Parathyroid adenoma (tissue), 2 donors: Measurements from ENCODE around the gene DOCK3.

ENCODE experiments used
- H2AFZ ChIP-seq: fragments of 300-600 bp; sonication (generic); one replicate; pipeline ENCODE4 v1.7.0; 2017; ENCODE audit warnings: antibody characterized with exemption, mild to moderate bottlenecking
- H3K27ac ChIP-seq: fragments of 300-600 bp; sonication (generic); one replicate; pipeline ENCODE4 v1.7.0; 2017
- H3K27me3 ChIP-seq: fragments of 300-600 bp; sonication (generic); one replicate; pipeline ENCODE4 v1.7.0; 2017; ENCODE audit warnings: low read length; ENCODE audit not compliant: control insufficient read depth, insufficient read depth
- H3K36me3 ChIP-seq: fragments of 300-600 bp; sonication (generic); one replicate; pipeline ENCODE4 v1.7.0; 2017; ENCODE audit warnings: low read length; ENCODE audit not compliant: control insufficient read depth, insufficient read depth
- H3K4me1 ChIP-seq: fragments of 300-600 bp; sonication (generic); one replicate; pipeline ENCODE4 v1.7.0; 2017; ENCODE audit warnings: control low read depth
- H3K4me2 ChIP-seq: fragments of 300-600 bp; sonication (generic); one replicate; pipeline ENCODE4 v1.7.0; 2017; ENCODE audit warnings: low read length
- H3K4me3 ChIP-seq: fragments of 300-600 bp; sonication (generic); one replicate; pipeline ENCODE4 v1.7.0; 2017; ENCODE audit warnings: low read depth, low read length
- H3K79me2 ChIP-seq: fragments of 300-600 bp; sonication (generic); one replicate; pipeline ENCODE4 v1.7.0; 2017; ENCODE audit warnings: control low read depth
- H3K9ac ChIP-seq: fragments of 300-600 bp; sonication (generic); one replicate; pipeline ENCODE4 v1.7.0; 2017; ENCODE audit warnings: mild to moderate bottlenecking
- H3K9me3 ChIP-seq: fragments of 300-600 bp; sonication (generic); one replicate; pipeline ENCODE4 v1.7.0; 2017; ENCODE audit warnings: low read length; ENCODE audit not compliant: control insufficient read depth
- TF ChIP-seq, protein P1 (sequence below): fragments of 300-600 bp; sonication (generic); IDR thresholded peaks from one replicate; pipeline ENCODE4 v1.7.0; 2017; ENCODE audit warnings: antibody characterized with exemption, mild to moderate bottlenecking
- donor health status: primary hyperparathyroidism.

DOCK3 gene

DNA sequence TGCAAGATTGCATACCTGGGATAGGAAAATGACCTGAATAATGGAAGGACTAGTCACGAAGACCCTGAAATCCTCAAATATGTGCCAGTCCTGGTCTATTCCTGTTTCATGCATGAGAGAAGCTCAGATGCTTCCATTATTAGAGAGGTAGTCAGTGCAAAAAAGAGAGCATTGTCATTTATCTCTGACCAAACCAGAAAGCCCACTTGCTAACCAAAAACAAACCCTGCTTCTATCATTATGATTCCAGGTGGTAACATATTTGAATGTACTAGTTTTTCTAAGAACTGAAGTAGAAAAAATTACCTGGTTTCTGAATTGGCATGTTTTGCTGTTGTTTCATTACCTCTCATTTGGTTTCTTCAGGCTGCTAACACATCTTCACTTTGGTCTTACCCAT, 549.6 kb downstream of the DOCK3 start:
- Histone ChIP-seq H3K4me2 (no peak overlapping the region), H3K36me3 (no peaks in the 10 kb centered on the region), H2AFZ (no peak overlapping the region), H3K79me2 (no peaks in the 10 kb centered on the region), H3K4me1 (no peaks in the 10 kb centered on the region), H3K27me3 (no peaks in the 10 kb centered on the region), H3K27ac (no peak overlapping the region), H3K9ac (no peak overlapping the region), H3K9me3 (no peaks in the 10 kb centered on the region), H3K4me3 (no peak overlapping the region)
- TF ChIP-seq, protein P1, sequence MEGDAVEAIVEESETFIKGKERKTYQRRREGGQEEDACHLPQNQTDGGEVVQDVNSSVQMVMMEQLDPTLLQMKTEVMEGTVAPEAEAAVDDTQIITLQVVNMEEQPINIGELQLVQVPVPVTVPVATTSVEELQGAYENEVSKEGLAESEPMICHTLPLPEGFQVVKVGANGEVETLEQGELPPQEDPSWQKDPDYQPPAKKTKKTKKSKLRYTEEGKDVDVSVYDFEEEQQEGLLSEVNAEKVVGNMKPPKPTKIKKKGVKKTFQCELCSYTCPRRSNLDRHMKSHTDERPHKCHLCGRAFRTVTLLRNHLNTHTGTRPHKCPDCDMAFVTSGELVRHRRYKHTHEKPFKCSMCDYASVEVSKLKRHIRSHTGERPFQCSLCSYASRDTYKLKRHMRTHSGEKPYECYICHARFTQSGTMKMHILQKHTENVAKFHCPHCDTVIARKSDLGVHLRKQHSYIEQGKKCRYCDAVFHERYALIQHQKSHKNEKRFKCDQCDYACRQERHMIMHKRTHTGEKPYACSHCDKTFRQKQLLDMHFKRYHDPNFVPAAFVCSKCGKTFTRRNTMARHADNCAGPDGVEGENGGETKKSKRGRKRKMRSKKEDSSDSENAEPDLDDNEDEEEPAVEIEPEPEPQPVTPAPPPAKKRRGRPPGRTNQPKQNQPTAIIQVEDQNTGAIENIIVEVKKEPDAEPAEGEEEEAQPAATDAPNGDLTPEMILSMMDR = no peak

DNA sequence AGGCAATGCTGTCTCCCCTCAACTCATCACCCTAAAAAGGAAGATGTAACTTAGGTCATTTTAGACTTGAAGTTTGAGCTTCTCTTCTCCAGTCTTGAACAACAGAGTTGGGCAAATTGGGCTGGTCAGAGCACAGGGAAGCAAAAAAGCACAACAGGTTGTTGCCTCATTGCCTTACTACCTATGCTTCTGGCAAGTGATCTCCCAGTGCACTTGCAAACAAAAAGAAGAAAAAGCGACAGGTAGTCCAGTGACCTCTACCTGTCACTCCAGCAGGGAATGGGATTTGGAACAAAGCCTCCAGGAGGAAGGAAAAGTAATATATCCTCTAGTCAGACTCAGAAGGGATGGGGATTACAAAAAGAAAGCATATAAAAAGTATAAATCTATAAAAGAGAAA, 550.1 kb downstream of the DOCK3 start:
- Histone ChIP-seq H3K79me2 (no peaks in the 10 kb centered on the region), H3K9me3 (no peaks in the 10 kb centered on the region)
- TF ChIP-seq, protein P1 = no peak

DNA sequence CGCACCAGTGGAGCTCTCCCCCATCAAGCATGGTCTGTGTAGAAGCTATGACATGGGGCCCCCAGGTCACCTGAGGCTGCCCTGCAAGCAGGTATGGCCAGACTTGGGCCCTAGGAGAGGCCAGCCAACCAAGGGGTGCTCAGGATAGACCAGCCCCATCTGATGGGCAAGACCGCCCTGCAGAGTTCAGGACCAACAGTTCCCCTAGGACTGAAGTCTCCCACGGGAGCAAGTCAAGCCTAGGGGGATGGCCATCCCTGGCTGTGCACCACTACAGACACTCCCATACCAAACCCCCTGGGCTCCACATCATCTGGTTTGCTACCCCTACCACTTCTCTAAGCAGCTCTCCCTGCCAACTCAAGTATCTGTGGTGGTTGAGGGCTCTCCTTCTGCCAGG, 568.2 kb downstream of the DOCK3 start:
- TF ChIP-seq, protein P1 = no peak
- no peak overlapping the region for H3K9ac ChIP-seq

More for the DNA sequence above, 550.1 kb downstream of the DOCK3 start:
- Histone ChIP-seq H3K4me3 (no peak overlapping the region), H3K9ac (no peak overlapping the region), H3K36me3 (no peaks in the 10 kb centered on the region), H3K27me3 (no peaks in the 10 kb centered on the region), H3K4me2 (no peak overlapping the region), H3K4me1 (no peaks in the 10 kb centered on the region), H3K27ac (no peak overlapping the region), H2AFZ (no peak overlapping the region)

DNA sequence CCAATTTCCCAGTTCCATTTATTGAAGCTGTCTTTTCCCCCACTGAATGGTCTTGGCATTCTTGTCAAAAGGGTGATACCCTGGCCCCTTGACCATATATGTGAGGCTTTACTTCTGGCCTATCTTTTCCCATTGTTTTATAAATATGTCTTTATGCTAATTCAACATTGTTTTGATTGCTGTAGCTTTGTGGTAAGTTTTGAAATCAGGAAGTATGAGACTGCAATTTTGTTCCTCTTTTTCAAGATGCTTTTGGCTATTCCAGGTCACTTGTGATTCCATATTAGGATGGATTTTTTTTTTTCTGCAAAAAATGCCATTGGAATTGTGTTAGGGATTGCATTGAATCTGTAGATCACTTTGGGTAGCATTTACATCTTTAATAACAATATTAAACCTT, 569.2 kb downstream of the DOCK3 start:
- H2AFZ ChIP-seq = no peak overlapping the region
- no peaks in the 10 kb centered on the region for H3K79me2 ChIP-seq

More for the DNA sequence above, 568.2 kb downstream of the DOCK3 start:
- no peaks in the 10 kb centered on the region for H3K36me3 ChIP-seq
- H3K27me3 ChIP-seq = no peaks in the 10 kb centered on the region
- no peaks in the 10 kb centered on the region for H3K9me3 ChIP-seq
- H3K79me2 ChIP-seq = no peaks in the 10 kb centered on the region
- no peak overlapping the region for H3K27ac ChIP-seq
- no peak overlapping the region for H2AFZ ChIP-seq
- H3K4me2 ChIP-seq = no peak overlapping the region
- H3K4me3 ChIP-seq = no peak overlapping the region
- H3K4me1 ChIP-seq = no peaks in the 10 kb centered on the region

DNA sequence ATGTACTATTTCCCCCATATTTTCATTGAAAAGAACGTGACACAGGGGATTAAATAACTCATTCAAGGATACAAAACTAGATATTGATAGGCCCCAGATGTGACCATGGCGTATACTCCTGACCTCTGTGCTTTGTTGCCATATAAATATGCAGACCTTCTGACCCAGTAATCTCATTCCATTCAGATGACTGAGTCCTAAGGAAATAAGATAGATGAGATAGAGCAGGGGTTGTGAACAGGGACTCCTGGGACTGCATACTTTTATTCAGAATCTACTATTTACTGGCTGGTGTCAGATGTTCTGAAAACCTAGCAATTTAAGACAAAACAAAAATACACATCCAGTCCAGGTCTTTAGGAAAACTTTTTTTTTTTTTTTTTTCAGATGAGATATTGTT, 571.1 kb downstream of the DOCK3 start:
- no peaks in the 10 kb centered on the region for H3K27me3 ChIP-seq
- no peak overlapping the region for H3K4me3 ChIP-seq
- no peak overlapping the region for H3K9ac ChIP-seq
- no peak overlapping the region for H3K27ac ChIP-seq
- no peak overlapping the region for H2AFZ ChIP-seq
- no peak overlapping the region for H3K4me2 ChIP-seq
- TF ChIP-seq, protein P1 = no peak
- no peaks in the 10 kb centered on the region for H3K4me1 ChIP-seq
- H3K36me3 ChIP-seq = no peaks in the 10 kb centered on the region
- no peaks in the 10 kb centered on the region for H3K9me3 ChIP-seq
- no peaks in the 10 kb centered on the region for H3K79me2 ChIP-seq

More for the DNA sequence above, 569.2 kb downstream of the DOCK3 start:
- Histone ChIP-seq H3K9me3 (no peaks in the 10 kb centered on the region), H3K36me3 (no peaks in the 10 kb centered on the region), H3K4me3 (no peak overlapping the region), H3K9ac (no peak overlapping the region), H3K27me3 (no peaks in the 10 kb centered on the region), H3K27ac (no peak overlapping the region), H3K4me2 (no peak overlapping the region), H3K4me1 (no peaks in the 10 kb centered on the region)
- TF ChIP-seq, protein P1 = no peak
